Activated CD4-positive, alpha-beta T cell treated with anti-CD3 and anti-CD28 coated beads, Interleukin-2, amount 50 U/mL, for 48 hours (primary cell): ENCODE measurements around the gene CELA2A.
"Not testable (repeated sequence)": the region's sequence is repeated elsewhere in the genome, so short reads cannot be mapped to it uniquely, and the experiment has no call there.

Experiments used
- DNase-seq, 2 experiments: peaks; one replicate each; pipeline ENCODE4 v3.0.0-alpha.2; 2020

The CELA2A gene

GRCh38 chr1:15471067-15471466 is 14.5 kb downstream of the CELA2A start:
- DNase-seq: not testable (repeated sequence)

- not testable (repeated sequence) for DNase-seq
These were observed 15.2 kb downstream of the CELA2A start for GRCh38 chr1:15471723-15472122.

- no peak for DNase-seq
These were observed 16.1 kb downstream of the CELA2A start for GRCh38 chr1:15472587-15472986.

- no peak for DNase-seq
These were observed 19.3 kb downstream of the CELA2A start, which contains the start of gene CELA2B for GRCh38 chr1:15475752-15476314. CELA2B (plus strand) TSS chr1:15476104; CDS start chr1:15476126, 22 bp downstream.

GRCh38 chr1:15476927-15477326 is 20.4 kb downstream of the CELA2A start:
- DNase-seq: no peak

- DNase-seq: no peak
These were observed 21.2 kb downstream of the CELA2A start for GRCh38 chr1:15477646-15478212.

GRCh38 chr1:15479654-15480347 is 23.3 kb downstream of the CELA2A start:
- DNase-seq: no peak

- DNase-seq: not testable (repeated sequence)
These were observed 25.9 kb downstream of the CELA2A start for GRCh38 chr1:15482455-15482854.

GRCh38 chr1:15482983-15483543 is 26.5 kb downstream of the CELA2A start:
- DNase-seq: not testable (repeated sequence)

- no peak for DNase-seq
These were observed 27.4 kb downstream of the CELA2A start for GRCh38 chr1:15483971-15484370.

GRCh38 chr1:15484443-15484842 is 27.9 kb downstream of the CELA2A start:
- not testable (repeated sequence) for DNase-seq

- DNase-seq: no peak
These were observed 29.1 kb downstream of the CELA2A start for GRCh38 chr1:15485636-15486035.

- not testable (repeated sequence) for DNase-seq
These were observed 30.5 kb downstream of the CELA2A start for GRCh38 chr1:15486844-15487610.

- DNase-seq: no peak
These were observed 31.8 kb downstream of the CELA2A start for GRCh38 chr1:15488371-15488770.

- no peak for DNase-seq
These were observed 32.7 kb downstream of the CELA2A start for GRCh38 chr1:15489052-15489736.

GRCh38 chr1:15491010-15491409 is 34.5 kb downstream of the CELA2A start:
- DNase-seq: not testable (repeated sequence)

GRCh38 chr1:15492596-15492995 is 36.1 kb downstream of the CELA2A start:
- DNase-seq: no peak

- no peak for DNase-seq
These were observed 37.4 kb downstream of the CELA2A start for GRCh38 chr1:15493869-15494390.

GRCh38 chr1:15500184-15501178 is 43.9 kb downstream of the CELA2A start:
- no peak for DNase-seq

GRCh38 chr1:15501208-15502032 is 44.9 kb downstream of the CELA2A start:
- DNase-seq: peak; percentile 67 to 78
